NCI-H1436 (cell line): ENCODE results near the gene AUH.

Source experiments
- DNase-seq: peaks from one replicate; lab custom pipeline; 2025; lab: John Stamatoyannopoulos, UW

Gene AUH

GRCh38 chr9:91164724-91165520 lies 196.8 kb downstream of the AUH start:
- DNase-seq = no peak
